ENCODE results near the gene NRIP2.

GRCh38 chr12:2842948-2843347, 8.1 kb upstream of the NRIP2 start:
- TF ChIP-seq CTCF (IDR thresholded peaks at IDR 0.05 in 4 of 5, conservative IDR thresholded peaks at IDR 0.05 in 1 of 5) (no peak), POLR2A (IDR thresholded peaks at IDR 0.05) (no peak)

All from gastrocnemius medialis (tissue), 4 donors.